HepG2 (cell line): ENCODE measurements around the gene IFIT2. TPM values are rescaled to one million over a fixed set of nuclear protein-coding genes. Genes with fewer than 3 reads are reported as not detected.

ENCODE experiments used
- ARID5B ChIP-seq: IDR thresholded peaks from 2 replicates; pipeline ENCODE4 v1.4.0; 2020; ENCODE audit warnings: mild to moderate bottlenecking, missing genetic modification reagents
- CREB1 ChIP-seq, 2 experiments: fragments of 450-650 bp in 1 of 2; IDR thresholded peaks; 2 replicates each; pipeline ENCODE4 v1.6.1; 2016 to 2017; ENCODE audit warnings: control low read depth in 1 of 2, mild to moderate bottlenecking in 1 of 2, missing compliant biosample characterization in 1 of 2, missing genetic modification characterization in 1 of 2
- HNRNPK ChIP-seq: fragments of 200-400 bp; formaldehyde crosslinking; IDR thresholded peaks from 2 replicates; pipeline ENCODE4 v1.6.1; 2018; ENCODE audit warnings: low read length, low read depth, moderate library complexity, mild to moderate bottlenecking; ENCODE audit not compliant: poor library complexity, severe bottlenecking
- HOXA5 ChIP-seq: sonication (generic); formaldehyde crosslinking; IDR thresholded peaks from 2 replicates; pipeline ENCODE4 v1.4.0; 2020; ENCODE audit warnings: missing genetic modification reagents
- KLF15 ChIP-seq: sonication (generic); formaldehyde crosslinking; IDR thresholded peaks from 2 replicates; pipeline ENCODE4 v1.8.1; 2023; ENCODE audit warnings: borderline replicate concordance, mild to moderate bottlenecking, inconsistent platforms, missing genetic modification reagents, mixed read lengths
- MED1 ChIP-seq: sonication (generic); formaldehyde crosslinking; IDR thresholded peaks from 2 replicates; pipeline ENCODE4 v1.4.0; 2020; ENCODE audit warnings: missing genetic modification reagents
- PCBP1 ChIP-seq: fragments of 200-400 bp; formaldehyde crosslinking; IDR thresholded peaks from 2 replicates; pipeline ENCODE4 v1.6.1; 2017; ENCODE audit warnings: mild to moderate bottlenecking, low read depth, low read length, borderline replicate concordance
- POLR2AphosphoS5 ChIP-seq: IDR thresholded peaks from 2 replicates; pipeline ENCODE4 v1.6.1; 2012; ENCODE audit warnings: low read depth, low read length
- RELA ChIP-seq: sonication (generic); formaldehyde crosslinking; IDR thresholded peaks from 2 replicates; pipeline ENCODE4 v1.4.0; 2020; ENCODE audit warnings: missing genetic modification reagents
- SALL1 ChIP-seq: sonication (generic); formaldehyde crosslinking; IDR thresholded peaks from 2 replicates; pipeline ENCODE4 v1.8.0; 2022; ENCODE audit warnings: mild to moderate bottlenecking, missing genetic modification reagents
- SETDB1 ChIP-seq: sonication (generic); formaldehyde crosslinking; IDR thresholded peaks from 2 replicates; pipeline ENCODE4 v1.5.1; 2020; ENCODE audit warnings: missing genetic modification reagents, mild to moderate bottlenecking, borderline replicate concordance
- TP53 ChIP-seq: sonication (generic); formaldehyde crosslinking; conservative IDR thresholded peaks from 2 replicates; pipeline ENCODE4 v1.4.0; 2020; ENCODE audit warnings: missing genetic modification reagents
- ZBTB1 ChIP-seq: sonication (generic); formaldehyde crosslinking; IDR thresholded peaks from 2 replicates; pipeline ENCODE4 v1.4.0; 2020; ENCODE audit warnings: missing genetic modification reagents, borderline replicate concordance
- ZNF615 ChIP-seq: sonication (generic); formaldehyde crosslinking; IDR thresholded peaks from 2 replicates; pipeline ENCODE4 v1.5.0; 2020; ENCODE audit warnings: mild to moderate bottlenecking, missing genetic modification reagents, borderline replicate concordance
- ZNF746 ChIP-seq: sonication (generic); formaldehyde crosslinking; IDR thresholded peaks from 2 replicates; pipeline ENCODE4 v1.8.0; 2022; ENCODE audit warnings: mild to moderate bottlenecking, missing genetic modification reagents
- ZNF839 ChIP-seq: sonication (generic); formaldehyde crosslinking; IDR thresholded peaks from 2 replicates; pipeline ENCODE4 v1.4.0; 2020; ENCODE audit warnings: missing genetic modification reagents, mild to moderate bottlenecking, borderline replicate concordance
- polyA plus RNA-seq, 8 experiments: library from polyadenylated mRNA; depleted of rRNA in 3 of 8; stranded (reverse) in 7 of 8; unstranded in 1 of 8; fragments of >200 nt; fragmentation: Illumina TruSeq in 4 of 8; extraction: Trizol in 4 of 8; gene quantifications; 2 replicates each; pipeline versions ENCODE4 v1.2.1 to v1.2.3, GENCODE V29; 2011 to 2016; ENCODE audit warnings: low read depth in 4 of 8, missing spikeins in 1 of 8, mixed read lengths in 1 of 8; ENCODE audit not compliant: insufficient read depth in 1 of 8
- total RNA-seq, 5 experiments: library from RNA; depleted of rRNA; stranded (reverse); fragments of >200 nt; fragmentation: Illumina TruSeq; extraction: Trizol; gene quantifications; 2 replicates each; pipeline ENCODE4 v1.2.3, GENCODE V29; 2016; ENCODE audit warnings: low read depth in 1 of 5
- TF ChIP-seq, protein P1 (sequence below): sonication (generic); formaldehyde crosslinking; IDR thresholded peaks from 2 replicates; pipeline ENCODE4 v1.5.1; 2020; ENCODE audit warnings: mild to moderate bottlenecking, missing genetic modification reagents, moderate library complexity
- TF ChIP-seq, protein P2 (sequence below): sonication (generic); formaldehyde crosslinking; conservative IDR thresholded peaks from 2 replicates; pipeline ENCODE4 v1.8.1; 2023; ENCODE audit warnings: missing genetic modification reagents

The IFIT2 gene
- total and polyA plus RNA-seq, 2 of the 13 experiments (the other 11 are each of a cell fraction or from before 2014, with no cell fraction given): 0.04 to 0.15 TPM

GRCh38 chr10:89269433-89270152 is 32.3 kb upstream of the IFIT2 start (continued):
- TF ChIP-seq HOXA5 (CRISPR knock-in tag) (no peak), ZNF746 (CRISPR knock-in tag) (no peak), SETDB1 (no peak), ZBTB1 (CRISPR knock-in tag) (no peak), SALL1 (CRISPR knock-in tag) (peak; percentile 38; the same call in 1 of the 2 replicates), KLF15 (CRISPR knock-in tag) (no peak), TP53 (CRISPR knock-in tag) (no peak), RELA (CRISPR knock-in tag) (no peak), ARID5B (peak; percentile 85), CREB1 (IDR thresholded peaks at IDR 0.05) (no peak), CREB1 (CRISPR knock-in tag; IDR thresholded peaks at IDR 0.05) (no peak), POLR2AphosphoS5 (no peak), MED1 (CRISPR knock-in tag) (peak; percentile 46), ZNF839 (CRISPR knock-in tag) (no peak), PCBP1 (no peak), HNRNPK (no peak), ZNF615 (no peak)
- TF ChIP-seq, protein P1, sequence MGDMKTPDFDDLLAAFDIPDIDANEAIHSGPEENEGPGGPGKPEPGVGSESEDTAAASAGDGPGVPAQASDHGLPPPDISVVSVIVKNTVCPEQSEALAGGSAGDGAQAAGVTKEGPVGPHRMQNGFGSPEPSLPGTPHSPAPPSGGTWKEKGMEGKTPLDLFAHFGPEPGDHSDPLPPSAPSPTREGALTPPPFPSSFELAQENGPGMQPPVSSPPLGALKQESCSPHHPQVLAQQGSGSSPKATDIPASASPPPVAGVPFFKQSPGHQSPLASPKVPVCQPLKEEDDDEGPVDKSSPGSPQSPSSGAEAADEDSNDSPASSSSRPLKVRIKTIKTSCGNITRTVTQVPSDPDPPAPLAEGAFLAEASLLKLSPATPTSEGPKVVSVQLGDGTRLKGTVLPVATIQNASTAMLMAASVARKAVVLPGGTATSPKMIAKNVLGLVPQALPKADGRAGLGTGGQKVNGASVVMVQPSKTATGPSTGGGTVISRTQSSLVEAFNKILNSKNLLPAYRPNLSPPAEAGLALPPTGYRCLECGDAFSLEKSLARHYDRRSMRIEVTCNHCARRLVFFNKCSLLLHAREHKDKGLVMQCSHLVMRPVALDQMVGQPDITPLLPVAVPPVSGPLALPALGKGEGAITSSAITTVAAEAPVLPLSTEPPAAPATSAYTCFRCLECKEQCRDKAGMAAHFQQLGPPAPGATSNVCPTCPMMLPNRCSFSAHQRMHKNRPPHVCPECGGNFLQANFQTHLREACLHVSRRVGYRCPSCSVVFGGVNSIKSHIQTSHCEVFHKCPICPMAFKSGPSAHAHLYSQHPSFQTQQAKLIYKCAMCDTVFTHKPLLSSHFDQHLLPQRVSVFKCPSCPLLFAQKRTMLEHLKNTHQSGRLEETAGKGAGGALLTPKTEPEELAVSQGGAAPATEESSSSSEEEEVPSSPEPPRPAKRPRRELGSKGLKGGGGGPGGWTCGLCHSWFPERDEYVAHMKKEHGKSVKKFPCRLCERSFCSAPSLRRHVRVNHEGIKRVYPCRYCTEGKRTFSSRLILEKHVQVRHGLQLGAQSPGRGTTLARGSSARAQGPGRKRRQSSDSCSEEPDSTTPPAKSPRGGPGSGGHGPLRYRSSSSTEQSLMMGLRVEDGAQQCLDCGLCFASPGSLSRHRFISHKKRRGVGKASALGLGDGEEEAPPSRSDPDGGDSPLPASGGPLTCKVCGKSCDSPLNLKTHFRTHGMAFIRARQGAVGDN (CRISPR knock-in tag): no peak
- TF ChIP-seq, protein P2, sequence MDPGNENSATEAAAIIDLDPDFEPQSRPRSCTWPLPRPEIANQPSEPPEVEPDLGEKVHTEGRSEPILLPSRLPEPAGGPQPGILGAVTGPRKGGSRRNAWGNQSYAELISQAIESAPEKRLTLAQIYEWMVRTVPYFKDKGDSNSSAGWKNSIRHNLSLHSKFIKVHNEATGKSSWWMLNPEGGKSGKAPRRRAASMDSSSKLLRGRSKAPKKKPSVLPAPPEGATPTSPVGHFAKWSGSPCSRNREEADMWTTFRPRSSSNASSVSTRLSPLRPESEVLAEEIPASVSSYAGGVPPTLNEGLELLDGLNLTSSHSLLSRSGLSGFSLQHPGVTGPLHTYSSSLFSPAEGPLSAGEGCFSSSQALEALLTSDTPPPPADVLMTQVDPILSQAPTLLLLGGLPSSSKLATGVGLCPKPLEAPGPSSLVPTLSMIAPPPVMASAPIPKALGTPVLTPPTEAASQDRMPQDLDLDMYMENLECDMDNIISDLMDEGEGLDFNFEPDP (CRISPR knock-in tag): no peak
